Measurements from ENCODE around the gene XRCC6. TPM values are rescaled to one million over a fixed set of nuclear protein-coding genes. Genes with fewer than 3 reads are reported as not detected.
A peak's percentile ranks its signal among the peaks of the same experiment; 100 is the strongest.

The XRCC6 gene
- total and polyA plus RNA-seq, 2 of the 13 experiments (the other 11 are each of a cell fraction or from before 2014, with no cell fraction given): 124 to 625 TPM

- no TSS peak for BruUV-seq (replicated peaks)
- TF ChIP-seq IKZF5 (CRISPR knock-in tag; IDR thresholded peaks at IDR 0.05) (0 out of 2 replicates have a peak, but pooled peaks have one; percentile 4), ATRX (CRISPR knock-in tag; IDR thresholded peaks at IDR 0.05; ENCODE audit: borderline replicate concordance) (no peak), CREBL2 (CRISPR knock-in tag; IDR thresholded peaks at IDR 0.05; ENCODE audit: borderline replicate concordance) (no peak; the same call in 1 of the 2 replicates), ZNF878 (CRISPR knock-in tag; IDR thresholded peaks at IDR 0.05) (0 out of 2 replicates have a peak, but pooled peaks have one; percentile 24), KDM5A (IDR thresholded peaks at IDR 0.05; ENCODE audit: borderline replicate concordance, low read length) (peak; percentile 17), ZNF615 (CRISPR knock-in tag; IDR thresholded peaks at IDR 0.05; ENCODE audit: borderline replicate concordance) (0 out of 2 replicates have a peak, but pooled peaks have one; percentile 15), POLR2A (IDR thresholded peaks at IDR 0.05; ENCODE audit: insufficient read depth in 1 of 2, low read depth in 2 of 2, low read length in 2 of 2) (peak in 1 of 2 experiments; percentile 51; a peak in 2 of 4 replicates)
- DNase-seq (ENCODE audit: low spot score): no peak
- ChIA-PET POLR2A (interaction anchor here (0.6 to 5.2 kb wide), 20 partner anchors 9 to 211 kb away, joined by 3 to 78 read pairs (median 6); partner anchors contain the start of genes CSDC2, PMM1 and SREBF2), CTCF (ENCODE audit: low intra/inter-chr PET ratio, low total read pairs) (no interaction called here)
- peak overlapping the region; percentile 78 to 94 (median 78) for H3K4me3 ChIP-seq (replicated peaks in 1 of 3; ENCODE audit: insufficient read depth in 1 of 3, low read depth in 2 of 3, low read length in 3 of 3)
- in situ Hi-C loops (cut with HindIII; ENCODE audit: extremely low pct_ligation_motif_present, low pct_unique_long_range_greater_than_20kb) (no loop called here), intact Hi-C loops (cut with micrococcal nuclease; ENCODE audit: unreplicated experiment) (no loop called here)
- H3K4me1 ChIP-seq (ENCODE audit: insufficient read depth, low read length): peaks cover 62% of the 10 kb centered on the region
- peak overlapping the region; percentile 94 for H3K4me2 ChIP-seq (ENCODE audit: low read depth, low read length)
- H3K9ac ChIP-seq (ENCODE audit: insufficient read depth, low read depth, low read length): peak overlapping the region; percentile 99
- no peak overlapping the region for H2AFZ ChIP-seq (ENCODE audit: low read length)
- ATAC-seq: no peak
- under 1% methylated on average over 8 of the region's 8 CpGs for WGBS (ENCODE audit: low lambda C conversion rate)
- no peaks in the 10 kb centered on the region for H3K9me3 ChIP-seq (ENCODE audit: low read length)
- H3K27ac ChIP-seq (ENCODE audit: extremely low read length, insufficient read depth, low read length): peak overlapping the region; percentile 97
- H4K20me1 ChIP-seq (ENCODE audit: insufficient read depth, low read length): peaks cover 11% of the 10 kb centered on the region
- no peaks in the 10 kb centered on the region; a peak in 1 of 5 replicates for H3K27me3 ChIP-seq (ENCODE audit: control insufficient read depth in 1 of 2, insufficient read depth in 2 of 2, low read length in 2 of 2)
- peaks cover 53% of the 10 kb centered on the region for H3K79me2 ChIP-seq (ENCODE audit: insufficient read depth, low read length)
- FAIRE-seq: peak; percentile 36
- H3K36me3 ChIP-seq (replicated peaks in 1 of 2; ENCODE audit: control insufficient read depth in 1 of 2, insufficient read depth in 2 of 2, low read length in 2 of 2): peaks cover 1 to 20% of the 10 kb centered on the region in 2 experiments; a peak in 2 of 5 replicates
These were observed 750 bp downstream of the XRCC6 start for GRCh38 chr22:41621911-41622179.
